Activated naive CD4-positive, alpha-beta T cell treated with anti-CD3 and anti-CD28 coated beads, Interleukin-2, amount 50 U/mL, for 16 hours (primary cell): Measurements from ENCODE around the gene UBR4.

Source experiments
- DNase-seq: peaks from one replicate; pipeline ENCODE4 v3.0.0-alpha.2; 2020

UBR4 gene

GRCh38 chr1:19032701-19033514 lies 177.2 kb downstream of the UBR4 start:
- no peak for DNase-seq

GRCh38 chr1:19032413-19032695 lies 177.7 kb downstream of the UBR4 start:
- DNase-seq, result no peak

GRCh38 chr1:19029191-19030085 lies 180.6 kb downstream of the UBR4 start:
- no peak for DNase-seq

- DNase-seq, result no peak
Observed at GRCh38 chr1:19028546-19029129, 181.4 kb downstream of the UBR4 start.

- DNase-seq, result no peak
Observed at GRCh38 chr1:19028110-19028509, 182.0 kb downstream of the UBR4 start.
